HG02759 (cell line): ENCODE data around the gene SYNGR3.
"Not testable (repeated sequence)": the region's sequence is repeated elsewhere in the genome, so short reads cannot be mapped to it uniquely, and the experiment has no call there.

ENCODE experiments used
- ATAC-seq: cut with Tn5 transposase; IDR thresholded peaks from one replicate; pipeline ENCODE4 v1.9.1; 2021; ENCODE audit warnings: mild to moderate bottlenecking, moderate library complexity; ENCODE audit not compliant: unreplicated experiment

Gene SYNGR3

DNA sequence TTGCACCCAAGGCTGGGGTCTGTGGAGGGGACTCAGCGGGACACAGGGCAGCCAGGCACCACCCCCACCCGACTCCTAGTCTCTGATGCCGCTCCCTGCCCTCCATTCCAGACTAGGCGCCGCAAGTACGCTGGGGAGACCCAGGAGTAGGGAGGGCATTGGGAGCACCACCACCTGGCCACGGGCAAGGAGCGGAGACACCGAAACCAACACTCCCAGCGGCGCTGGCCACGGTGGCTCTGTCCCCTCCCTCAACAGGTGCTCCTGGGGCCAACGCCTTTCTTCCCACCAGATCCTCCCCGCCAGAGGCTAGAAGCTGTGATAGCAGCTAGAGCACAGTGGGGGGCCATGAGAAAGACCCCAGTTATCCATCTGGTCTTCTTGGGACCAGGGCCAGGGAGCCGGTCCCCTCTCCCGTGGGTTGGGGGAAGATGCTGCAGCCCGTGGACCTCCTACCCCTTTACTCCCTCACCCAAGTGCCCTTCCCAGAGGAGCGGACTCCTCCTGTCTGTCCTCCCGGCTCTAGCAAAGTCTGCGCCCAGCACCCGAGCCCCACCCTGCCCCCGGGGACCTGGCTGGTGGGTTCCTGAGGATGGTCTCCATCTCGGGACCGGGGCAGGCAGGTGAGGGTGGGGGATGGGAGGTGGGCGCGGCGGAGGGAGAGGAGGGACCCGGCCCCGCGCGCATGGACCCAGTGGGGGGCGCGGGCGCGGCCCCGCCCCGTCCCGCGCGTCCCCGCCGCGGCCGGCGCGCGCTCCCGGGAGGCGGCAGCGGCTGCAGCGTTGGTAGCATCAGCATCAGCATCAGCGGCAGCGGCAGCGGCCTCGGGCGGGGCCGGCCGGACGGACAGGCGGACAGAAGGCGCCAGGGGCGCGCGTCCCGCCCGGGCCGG is at the start of gene SYNGR3:
Gene SYNGR3 (plus strand): TSS at position 762 of the 892 bp plus-strand sequence. CDS start 133 bp downstream, outside the sequence.
- no peak for ATAC-seq

DNA sequence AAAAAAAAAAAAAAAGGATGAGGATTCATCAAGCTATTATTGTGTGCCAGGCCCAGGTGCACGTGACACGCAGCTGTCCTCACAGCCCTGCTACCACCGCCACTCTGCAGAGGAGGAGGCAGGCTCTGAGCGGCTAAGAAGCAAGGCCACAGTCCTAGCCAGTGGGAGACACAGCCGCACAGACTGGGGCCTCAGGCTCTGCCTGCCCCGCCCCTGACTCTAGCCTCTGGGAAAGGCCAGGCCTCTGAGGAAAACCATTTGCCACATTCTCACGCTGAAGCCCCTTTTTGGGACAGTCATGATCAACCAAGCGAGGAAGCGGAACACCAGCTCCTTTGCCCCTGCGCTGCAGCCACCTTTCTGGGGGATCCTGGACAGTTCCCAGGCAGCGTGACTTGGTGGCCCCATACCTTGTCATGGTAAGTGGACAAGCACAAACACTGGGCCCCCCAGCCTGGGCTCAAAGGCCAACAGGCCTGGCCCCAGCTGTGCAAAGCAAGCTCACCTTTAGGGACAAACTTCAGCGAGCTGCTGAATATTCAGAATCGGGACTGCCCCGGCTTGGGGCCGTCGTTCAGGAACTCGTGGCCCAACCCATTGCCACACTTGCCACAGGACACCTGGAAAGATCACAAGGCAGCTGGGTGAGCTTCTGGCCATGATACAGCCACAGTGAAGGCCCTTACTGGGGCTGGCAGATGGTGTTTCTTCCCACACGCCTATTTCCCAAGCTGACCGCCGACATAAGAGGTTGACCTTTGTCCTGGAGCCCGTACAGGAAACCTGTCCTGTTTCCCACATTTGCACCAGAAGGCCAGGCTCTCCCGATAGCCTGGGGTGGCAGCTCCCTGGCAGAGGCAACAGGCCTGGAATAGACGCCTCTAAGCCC is 49.3 kb upstream of the SYNGR3 start:
- no peak for ATAC-seq

GRCh38 chr16:1941162-1942046 is 48.4 kb upstream of the SYNGR3 start:
- no peak for ATAC-seq

- no peak for ATAC-seq
Measured at GRCh38 chr16:1942047-1942809, 47.5 kb upstream of the SYNGR3 start.

GRCh38 chr16:1942810-1943726 is 46.7 kb upstream of the SYNGR3 start, which contains the start of gene MSRB1:
TSS of gene MSRB1 (minus strand) at chr16:1943199. CDS start at chr16:1943156, 43 bp downstream.
- peak; percentile 92 for ATAC-seq

GRCh38 chr16:1944612-1945199 is 45.1 kb upstream of the SYNGR3 start:
- no peak for ATAC-seq

- no peak for ATAC-seq
Measured at GRCh38 chr16:1945559-1946391, 44.0 kb upstream of the SYNGR3 start.

DNA sequence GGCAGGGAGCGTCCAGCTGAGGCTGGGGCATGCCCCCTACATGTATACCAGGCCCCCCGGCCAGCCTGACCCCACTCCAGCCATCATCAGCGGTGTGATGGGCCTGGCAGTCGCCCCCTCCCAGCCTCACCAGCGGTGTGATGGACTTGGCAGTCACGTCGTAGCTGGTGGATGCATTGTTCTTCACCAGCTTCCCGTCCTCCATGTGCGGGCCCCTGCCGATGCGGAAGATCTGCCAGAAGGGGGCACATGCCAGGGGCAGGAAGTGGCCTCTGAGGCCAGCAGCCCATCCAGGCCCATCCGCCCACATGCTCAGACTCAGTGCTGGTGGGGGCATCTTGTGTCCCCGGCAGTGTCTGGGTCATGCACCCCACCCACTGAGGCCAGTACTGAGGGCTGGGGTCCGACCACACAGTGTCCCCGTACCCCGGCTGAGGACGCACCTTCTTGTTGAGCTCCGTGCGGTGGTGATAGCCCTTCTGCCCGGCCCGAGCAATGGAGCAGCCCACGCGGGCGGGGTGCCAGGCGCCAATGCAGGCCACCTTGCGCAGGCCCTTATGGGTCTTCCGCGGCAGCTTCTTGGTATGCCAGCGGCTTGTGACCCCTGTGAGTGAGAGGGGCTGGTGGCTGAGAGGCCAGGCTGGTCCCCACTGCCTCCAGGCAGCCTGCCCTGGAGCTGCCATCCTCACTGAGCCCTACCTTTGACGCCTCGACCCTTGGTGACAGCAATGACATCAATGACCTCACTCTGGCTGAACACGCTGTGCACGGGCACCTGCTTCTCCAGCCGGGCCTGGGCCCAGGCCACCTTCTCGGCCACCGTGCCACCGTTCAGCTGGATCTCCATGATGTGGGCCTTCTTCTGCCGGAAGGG is 43.0 kb upstream of the SYNGR3 start:
- no peak for ATAC-seq

DNA sequence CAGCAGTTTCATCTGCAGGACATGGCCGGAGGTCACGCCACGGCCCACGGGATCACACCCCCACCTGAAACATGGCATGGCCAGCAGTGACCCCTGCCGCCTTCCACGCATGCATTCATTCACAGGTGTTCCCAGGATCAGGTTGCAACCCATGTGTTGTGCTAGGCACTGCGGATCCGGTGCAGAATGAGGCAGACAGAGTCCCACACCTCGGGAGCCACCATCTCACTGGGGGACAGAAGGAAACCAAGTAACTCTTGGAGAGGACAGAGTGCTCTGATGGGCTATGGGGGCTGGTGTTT is 42.5 kb upstream of the SYNGR3 start:
- ATAC-seq, result no peak

- ATAC-seq, result no peak
Measured at GRCh38 chr16:1949507-1949906, 40.3 kb upstream of the SYNGR3 start.

GRCh38 chr16:1950047-1950446 is 39.7 kb upstream of the SYNGR3 start:
- no peak for ATAC-seq

DNA sequence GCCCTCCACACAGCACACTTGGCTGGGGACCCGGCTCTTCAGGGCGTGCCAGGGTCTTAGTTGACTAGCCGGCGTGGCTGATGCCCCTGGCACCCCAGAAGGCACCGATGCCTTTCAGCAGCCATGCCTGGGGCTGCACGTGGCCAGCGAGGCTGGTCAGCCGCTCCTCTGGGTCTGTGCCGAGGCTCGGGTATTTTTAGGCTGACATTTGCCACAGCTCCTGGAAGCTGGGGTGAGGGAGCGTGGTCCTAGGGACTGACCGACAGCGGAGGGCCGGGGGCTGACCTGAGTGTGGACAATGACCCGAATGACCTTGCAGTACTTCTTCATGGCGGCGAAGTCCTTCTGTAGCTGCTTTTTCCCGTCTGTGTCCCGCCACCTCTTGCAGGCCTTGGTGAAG is 39.2 kb upstream of the SYNGR3 start:
- ATAC-seq, result no peak

- ATAC-seq, result no peak
Measured at GRCh38 chr16:1953734-1954133, 36.0 kb upstream of the SYNGR3 start.

- ATAC-seq, result not testable (repeated sequence)
Measured at GRCh38 chr16:1957434-1958142, 32.2 kb upstream of the SYNGR3 start.

DNA sequence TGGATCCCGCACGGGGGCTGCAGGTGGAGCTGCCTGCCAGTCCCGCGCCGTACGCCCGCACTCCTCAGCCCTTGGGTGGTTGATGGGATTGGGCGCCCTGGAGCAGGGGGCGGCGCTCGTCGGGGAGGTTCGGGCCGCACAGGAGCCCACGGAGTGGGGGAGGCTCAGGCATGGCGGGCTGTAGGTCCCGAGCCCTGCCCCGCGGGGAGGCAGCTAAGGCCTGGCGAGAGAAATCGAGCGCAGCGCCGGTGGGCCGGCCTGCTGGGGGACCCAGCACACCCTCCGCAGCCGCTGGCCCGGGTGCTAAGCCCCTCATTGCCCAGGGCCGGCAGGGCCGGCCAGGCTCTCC is 31.7 kb upstream of the SYNGR3 start:
- not testable (repeated sequence) for ATAC-seq

GRCh38 chr16:1958715-1959268 is 31.0 kb upstream of the SYNGR3 start:
- no peak for ATAC-seq
